KOPT-K1 (cell line): Measurements from ENCODE around the gene HPX.
"Not testable (repeated sequence)": the region's sequence is repeated elsewhere in the genome, so short reads cannot be mapped to it uniquely, and the experiment has no call there.

ENCODE experiments used
- H3K27ac ChIP-seq: fragments of 200-600 bp; sonication (generic); 2 replicates; pipeline ENCODE4 v1.5.1; 2016; ENCODE audit warnings: antibody characterized with exemption, mild to moderate bottlenecking, low read depth, low read length; ENCODE audit not compliant: poor library complexity, severe bottlenecking
- H3K36me3 ChIP-seq: fragments of 200-600 bp; sonication (generic); 2 replicates; pipeline ENCODE4 v1.5.1; 2017; ENCODE audit warnings: antibody characterized with exemption, mild to moderate bottlenecking, low read length, moderate library complexity; ENCODE audit not compliant: insufficient read depth
- H3K9me3 ChIP-seq: fragments of 200-600 bp; sonication (generic); 2 replicates; pipeline ENCODE4 v1.5.1; 2017; ENCODE audit warnings: antibody characterized with exemption, low read length, mild to moderate bottlenecking; ENCODE audit not compliant: insufficient read depth, poor library complexity, severe bottlenecking

Gene HPX

DNA sequence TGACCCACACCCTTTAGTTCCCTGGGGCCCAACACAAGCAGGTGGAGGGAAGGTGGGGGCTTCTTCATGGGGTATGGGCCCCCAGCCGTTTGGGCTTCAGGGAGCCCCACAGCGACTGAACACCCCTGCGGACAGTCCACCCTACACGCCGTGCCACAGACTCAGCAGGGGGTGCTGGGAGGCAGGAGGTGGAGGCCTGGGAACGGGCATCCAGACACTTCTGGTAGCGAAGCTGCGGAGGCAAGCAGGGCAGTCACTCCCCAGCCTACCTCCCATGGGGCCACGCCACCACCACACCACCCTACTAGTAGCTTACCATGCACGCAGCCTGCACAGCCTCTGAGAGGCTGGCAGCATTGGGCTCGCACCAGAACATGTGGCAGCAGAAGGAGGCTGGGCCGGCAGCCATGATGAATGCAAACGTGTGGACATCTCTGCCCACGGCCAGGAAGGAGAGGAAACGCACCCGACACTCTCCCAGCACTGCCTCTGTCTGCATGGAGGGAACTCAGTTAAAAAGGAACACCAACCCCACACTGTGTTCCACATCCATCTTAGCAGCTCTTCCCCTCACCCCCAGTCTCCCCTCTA, 45.2 kb downstream of the HPX start:
- no peaks in the 10 kb centered on the region for H3K9me3 ChIP-seq
- no peaks in the 10 kb centered on the region for H3K36me3 ChIP-seq
- no peak overlapping the region for H3K27ac ChIP-seq

DNA sequence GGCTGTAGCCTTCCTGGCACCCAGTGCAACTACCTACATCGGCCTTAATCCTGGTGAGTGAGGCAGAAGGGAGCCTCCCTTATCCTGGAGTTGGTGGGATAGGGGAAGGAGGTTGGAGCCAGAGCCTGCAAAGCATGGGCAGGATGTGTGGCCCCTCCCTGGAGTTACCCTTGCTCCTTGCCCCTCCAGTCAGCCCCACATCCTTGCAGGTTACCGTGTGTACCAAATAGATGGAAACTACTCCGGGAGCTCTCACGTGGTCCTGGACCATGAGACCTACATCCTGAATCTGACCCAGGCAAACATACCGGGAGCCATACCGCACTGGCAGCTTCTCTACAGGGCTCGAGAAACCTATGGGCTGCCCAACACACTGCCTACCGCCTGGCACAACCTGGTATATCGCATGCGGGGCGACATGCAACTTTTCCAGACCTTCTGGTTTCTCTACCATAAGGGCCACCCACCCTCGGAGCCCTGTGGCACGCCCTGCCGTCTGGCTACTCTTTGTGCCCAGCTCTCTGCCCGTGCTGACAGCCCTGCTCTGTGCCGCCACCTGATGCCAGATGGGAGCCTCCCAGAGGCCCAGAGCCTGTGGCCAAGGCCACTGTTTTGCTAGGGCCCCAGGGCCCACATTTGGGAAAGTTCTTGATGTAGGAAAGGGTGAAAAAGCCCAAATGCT, 46.7 kb downstream of the HPX start:
- Histone ChIP-seq H3K36me3 (no peaks in the 10 kb centered on the region), H3K27ac (no peak overlapping the region), H3K9me3 (no peaks in the 10 kb centered on the region)

DNA sequence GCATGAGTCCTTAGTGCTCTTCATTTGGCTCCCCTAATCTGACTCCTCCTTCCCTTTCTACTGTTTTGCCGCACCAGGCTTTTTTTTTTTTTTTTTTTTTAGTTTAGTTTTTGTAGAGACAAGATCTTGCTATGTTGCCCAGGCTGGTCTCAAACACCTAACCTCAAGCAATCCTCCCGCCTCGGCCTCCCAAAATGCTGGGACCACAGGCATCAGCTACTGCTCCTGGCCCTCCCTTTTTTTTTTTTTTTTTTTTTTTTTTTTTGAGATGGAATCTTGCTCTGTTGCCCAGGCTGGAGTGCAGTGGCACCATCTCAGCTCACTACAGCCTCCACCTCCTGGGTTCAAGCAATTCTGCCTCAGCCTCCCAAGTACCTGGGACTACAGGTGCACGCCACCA, 48.5 kb downstream of the HPX start:
- not testable (repeated sequence) for H3K36me3 ChIP-seq, H3K27ac ChIP-seq, H3K9me3 ChIP-seq

DNA sequence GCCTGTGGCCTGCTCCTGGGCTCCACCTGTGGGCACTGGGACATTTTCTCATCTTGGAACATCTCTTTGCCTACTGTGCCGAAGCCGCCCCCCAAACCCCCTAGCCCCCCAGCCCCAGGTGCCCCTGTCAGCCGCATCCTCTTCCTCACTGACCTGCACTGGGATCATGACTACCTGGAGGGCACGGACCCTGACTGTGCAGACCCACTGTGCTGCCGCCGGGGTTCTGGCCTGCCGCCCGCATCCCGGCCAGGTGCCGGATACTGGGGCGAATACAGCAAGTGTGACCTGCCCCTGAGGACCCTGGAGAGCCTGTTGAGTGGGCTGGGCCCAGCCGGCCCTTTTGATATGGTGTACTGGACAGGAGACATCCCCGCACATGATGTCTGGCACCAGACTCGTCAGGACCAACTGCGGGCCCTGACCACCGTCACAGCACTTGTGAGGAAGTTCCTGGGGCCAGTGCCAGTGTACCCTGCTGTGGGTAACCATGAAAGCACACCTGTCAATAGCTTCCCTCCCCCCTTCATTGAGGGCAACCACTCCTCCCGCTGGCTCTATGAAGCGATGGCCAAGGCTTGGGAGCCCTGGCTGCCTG, 49.2 kb downstream of the HPX start:
- Histone ChIP-seq H3K36me3 (no peaks in the 10 kb centered on the region), H3K9me3 (no peaks in the 10 kb centered on the region)

DNA sequence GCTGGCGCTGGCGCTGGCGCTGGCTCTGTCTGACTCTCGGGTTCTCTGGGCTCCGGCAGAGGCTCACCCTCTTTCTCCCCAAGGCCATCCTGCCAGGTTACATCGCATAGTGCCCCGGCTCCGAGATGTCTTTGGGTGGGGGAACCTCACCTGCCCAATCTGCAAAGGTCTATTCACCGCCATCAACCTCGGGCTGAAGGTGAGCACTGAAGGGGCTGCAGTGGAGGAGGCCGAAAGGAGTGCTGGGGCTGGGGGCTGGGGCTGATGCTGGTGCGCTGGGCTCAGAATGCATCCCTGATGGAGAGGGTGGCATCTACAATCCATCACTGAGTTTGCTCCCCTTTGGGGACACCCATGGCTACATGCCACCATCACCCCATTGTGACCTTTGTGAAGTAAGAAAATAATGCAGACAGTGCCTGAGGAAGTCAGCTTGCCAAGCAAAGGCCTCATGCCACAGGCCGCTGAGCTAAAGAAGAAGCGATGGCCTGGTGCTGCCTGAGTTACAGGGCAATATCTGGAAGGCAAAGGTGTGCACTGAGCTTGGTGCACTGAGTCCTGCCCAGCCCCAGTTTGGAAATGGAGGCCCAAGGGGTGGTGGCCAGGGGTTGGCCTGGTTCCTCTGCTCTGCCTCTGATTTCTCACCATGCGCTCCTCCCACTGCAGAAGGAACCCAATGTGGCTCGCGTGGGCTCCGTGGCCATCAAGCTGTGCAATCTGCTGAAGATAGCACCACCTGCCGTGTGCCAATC, 49.9 kb downstream of the HPX start:
- no peaks in the 10 kb centered on the region for H3K36me3 ChIP-seq
- H3K9me3 ChIP-seq, result no peaks in the 10 kb centered on the region
- H3K27ac ChIP-seq, result peak overlapping the region; percentile 37

More for the DNA sequence above, 49.2 kb downstream of the HPX start:
- no peak overlapping the region for H3K27ac ChIP-seq

DNA sequence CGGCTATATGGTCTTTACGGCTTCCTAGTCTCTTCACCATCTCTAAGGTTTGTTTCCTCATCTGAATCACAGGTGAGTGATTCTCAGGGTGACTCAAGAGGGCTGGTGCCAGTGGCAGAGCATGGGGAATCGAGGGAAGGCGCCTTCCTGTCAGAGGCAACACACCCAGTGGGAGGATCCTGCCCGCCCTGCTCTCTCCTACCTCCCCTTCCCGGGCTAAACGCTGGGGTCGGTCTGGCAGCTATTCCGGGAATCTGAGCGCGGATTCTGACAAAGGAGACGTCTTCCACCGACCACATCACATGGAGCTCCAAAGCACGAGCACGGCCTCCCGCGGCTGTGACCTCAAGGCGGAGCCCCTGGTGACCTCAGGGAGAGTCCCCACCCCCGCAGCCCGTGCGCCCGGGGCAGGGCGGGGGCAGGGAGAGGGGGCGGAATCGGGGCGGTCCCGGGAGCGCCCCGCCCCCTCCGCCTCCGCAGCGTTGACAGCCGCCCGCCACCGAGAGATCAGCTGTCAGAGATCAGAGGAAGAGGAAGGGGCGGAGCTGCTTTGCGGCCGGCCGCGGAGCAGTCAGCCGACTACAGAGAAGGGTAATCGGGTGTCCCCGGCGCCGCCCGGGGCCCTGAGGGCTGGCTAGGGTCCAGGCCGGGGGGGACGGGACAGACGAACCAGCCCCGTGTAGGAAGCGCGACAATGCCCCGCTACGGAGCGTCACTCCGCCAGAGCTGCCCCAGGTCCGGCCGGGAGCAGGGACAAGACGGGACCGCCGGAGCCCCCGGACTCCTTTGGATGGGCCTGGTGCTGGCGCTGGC, 50.7 kb downstream of the HPX start, which contains the start of gene SMPD1:
Gene SMPD1, plus strand, starts transcription at position 570 of the 813 bp plus-strand sequence. Its CDS starts 125 bp downstream, at position 695.
- H3K27ac ChIP-seq, result peak within 1 kb of the TSS; percentile 37
- no peaks in the 10 kb centered on the region for H3K9me3 ChIP-seq
- H3K36me3 ChIP-seq, result no peaks in the 10 kb centered on the region

DNA sequence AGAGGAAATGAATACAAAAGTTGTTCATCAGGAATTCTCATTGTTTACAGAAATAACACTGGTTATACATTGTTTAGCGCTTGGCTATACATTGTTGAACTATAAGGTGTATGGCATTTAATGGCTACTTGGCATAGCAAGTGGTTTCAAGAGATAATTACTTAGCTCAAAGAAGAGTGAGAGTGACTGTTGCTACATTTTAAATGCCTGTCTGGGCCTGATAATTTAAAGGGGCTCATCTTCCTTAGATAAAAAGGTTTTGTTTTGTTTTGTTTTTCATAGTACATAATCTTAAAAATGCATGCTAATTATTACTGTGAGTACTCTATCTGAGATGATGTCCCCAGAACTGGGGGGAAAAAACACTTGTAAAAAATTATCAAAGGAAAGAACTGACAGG, 52.0 kb downstream of the HPX start:
- Histone ChIP-seq H3K9me3 (no peaks in the 10 kb centered on the region), H3K36me3 (no peaks in the 10 kb centered on the region), H3K27ac (no peak overlapping the region)

DNA sequence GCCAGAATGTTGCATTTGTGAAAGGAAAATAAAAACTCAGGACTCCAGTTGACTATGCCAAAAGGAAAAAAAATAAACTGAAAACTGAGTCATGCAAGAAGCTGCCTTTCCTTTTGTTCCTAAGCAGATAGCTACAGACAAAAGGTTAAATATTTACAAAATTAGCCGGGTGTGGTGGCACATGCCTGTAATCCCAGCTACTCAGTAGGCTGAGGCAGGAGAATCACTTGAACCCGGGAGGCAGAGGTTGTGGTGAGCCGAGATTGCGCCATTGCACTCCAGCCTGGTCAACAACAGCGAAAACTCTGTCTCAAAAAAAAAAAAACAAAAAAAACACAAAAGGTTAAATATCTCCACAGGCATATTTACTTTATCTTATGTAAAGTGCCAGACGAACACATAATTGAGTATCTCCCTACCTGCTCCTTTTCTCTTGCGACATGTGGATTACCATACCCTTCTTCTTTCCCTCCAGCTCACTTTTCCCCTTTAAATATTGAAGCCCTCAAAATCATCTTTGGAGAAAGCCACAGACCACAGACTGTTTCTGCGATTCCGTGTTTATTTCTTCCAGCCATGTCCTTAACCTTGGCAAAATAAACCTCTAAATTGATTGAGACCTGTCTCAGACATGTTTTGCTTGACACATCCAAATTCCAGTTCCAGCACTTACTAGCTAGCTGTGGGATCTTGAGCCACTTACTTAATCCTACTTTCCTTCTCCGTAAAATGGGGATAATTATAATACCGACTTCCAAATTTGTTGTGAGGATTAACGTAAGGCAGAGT, 52.8 kb downstream of the HPX start:
- no peaks in the 10 kb centered on the region for H3K9me3 ChIP-seq
- no peaks in the 10 kb centered on the region for H3K36me3 ChIP-seq
- no peak overlapping the region for H3K27ac ChIP-seq

DNA sequence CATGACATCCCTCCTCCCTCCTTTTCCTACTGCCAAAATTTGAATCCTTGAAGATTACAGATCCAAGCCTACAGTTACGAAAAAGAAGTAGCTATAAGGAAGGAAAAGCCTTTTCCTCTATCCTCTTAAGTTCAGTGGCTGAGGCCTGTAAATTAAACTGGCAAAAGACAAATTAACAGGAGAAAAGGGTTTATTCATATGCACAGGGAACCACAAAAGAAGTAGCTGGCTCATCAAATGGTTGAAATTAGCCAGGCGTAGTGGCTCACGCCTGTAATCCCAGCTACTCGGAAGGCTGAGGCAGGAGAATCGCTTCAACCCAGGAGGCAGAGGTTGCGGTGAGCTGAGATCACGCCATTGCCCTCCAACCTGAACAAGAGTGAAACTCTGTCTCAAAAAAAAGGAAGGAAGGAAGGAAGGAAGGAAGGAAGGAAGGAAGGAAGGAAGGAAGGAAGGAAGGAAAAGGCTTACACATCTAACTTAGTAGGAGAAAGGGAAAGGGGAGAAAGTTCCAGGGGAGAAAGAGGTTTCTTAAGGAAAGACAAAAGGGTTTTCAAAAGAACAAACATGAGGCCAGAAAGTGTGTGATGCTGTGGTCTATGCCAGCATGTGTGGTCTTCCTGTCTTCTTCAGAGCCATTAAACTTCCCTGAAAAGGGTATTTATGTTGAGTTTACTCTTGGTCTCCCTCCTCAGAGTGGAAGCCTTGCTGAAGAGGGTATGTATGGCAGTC, 55.6 kb downstream of the HPX start:
- Histone ChIP-seq H3K36me3 (no peaks in the 10 kb centered on the region), H3K27ac (no peak overlapping the region), H3K9me3 (no peaks in the 10 kb centered on the region)
